Fibroblast of pulmonary artery (primary cell): Measurements from ENCODE around the gene CDK14.

ENCODE experiments used
- DNase-seq: peaks from one replicate; pipeline ENCODE4 v3.0.0-alpha.2; 2010; ENCODE audit warnings: low read depth
- H3K4me3 ChIP-seq: replicated peaks from 2 replicates; pipeline ENCODE4 v1.5.1; 2011; ENCODE audit warnings: low read depth, mild to moderate bottlenecking, control low read depth, low read length, moderate library complexity
- TF ChIP-seq, protein P1 (sequence below): IDR thresholded peaks from 2 replicates; pipeline ENCODE4 v1.5.1; 2011; ENCODE audit warnings: mild to moderate bottlenecking, control low read depth, low read length, inconsistent platforms; ENCODE audit errors: missing control alignments

Gene CDK14

DNA sequence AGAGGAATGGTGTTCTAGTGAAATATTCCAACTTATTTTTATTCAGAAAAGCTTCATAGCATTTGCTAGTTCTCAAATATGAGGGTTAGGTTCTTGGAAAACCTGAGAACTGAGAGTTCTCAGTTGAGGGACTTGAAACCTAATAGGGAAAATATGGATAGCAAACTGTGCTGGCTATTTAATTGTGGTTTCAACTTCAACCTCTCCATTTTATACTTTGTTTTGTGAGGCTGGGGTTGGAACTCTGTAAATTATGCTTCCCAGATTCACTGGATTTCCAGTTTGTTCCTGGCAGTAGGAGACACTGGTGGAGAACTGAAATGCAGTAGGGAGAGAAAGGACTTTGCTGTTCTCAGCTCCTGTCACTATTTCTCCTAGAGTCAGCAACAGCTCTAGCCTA is 52.7 kb downstream of the CDK14 start:
- TF ChIP-seq, protein P1, sequence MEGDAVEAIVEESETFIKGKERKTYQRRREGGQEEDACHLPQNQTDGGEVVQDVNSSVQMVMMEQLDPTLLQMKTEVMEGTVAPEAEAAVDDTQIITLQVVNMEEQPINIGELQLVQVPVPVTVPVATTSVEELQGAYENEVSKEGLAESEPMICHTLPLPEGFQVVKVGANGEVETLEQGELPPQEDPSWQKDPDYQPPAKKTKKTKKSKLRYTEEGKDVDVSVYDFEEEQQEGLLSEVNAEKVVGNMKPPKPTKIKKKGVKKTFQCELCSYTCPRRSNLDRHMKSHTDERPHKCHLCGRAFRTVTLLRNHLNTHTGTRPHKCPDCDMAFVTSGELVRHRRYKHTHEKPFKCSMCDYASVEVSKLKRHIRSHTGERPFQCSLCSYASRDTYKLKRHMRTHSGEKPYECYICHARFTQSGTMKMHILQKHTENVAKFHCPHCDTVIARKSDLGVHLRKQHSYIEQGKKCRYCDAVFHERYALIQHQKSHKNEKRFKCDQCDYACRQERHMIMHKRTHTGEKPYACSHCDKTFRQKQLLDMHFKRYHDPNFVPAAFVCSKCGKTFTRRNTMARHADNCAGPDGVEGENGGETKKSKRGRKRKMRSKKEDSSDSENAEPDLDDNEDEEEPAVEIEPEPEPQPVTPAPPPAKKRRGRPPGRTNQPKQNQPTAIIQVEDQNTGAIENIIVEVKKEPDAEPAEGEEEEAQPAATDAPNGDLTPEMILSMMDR = no peak
- no peak for DNase-seq
- H3K4me3 ChIP-seq = no peak overlapping the region

DNA sequence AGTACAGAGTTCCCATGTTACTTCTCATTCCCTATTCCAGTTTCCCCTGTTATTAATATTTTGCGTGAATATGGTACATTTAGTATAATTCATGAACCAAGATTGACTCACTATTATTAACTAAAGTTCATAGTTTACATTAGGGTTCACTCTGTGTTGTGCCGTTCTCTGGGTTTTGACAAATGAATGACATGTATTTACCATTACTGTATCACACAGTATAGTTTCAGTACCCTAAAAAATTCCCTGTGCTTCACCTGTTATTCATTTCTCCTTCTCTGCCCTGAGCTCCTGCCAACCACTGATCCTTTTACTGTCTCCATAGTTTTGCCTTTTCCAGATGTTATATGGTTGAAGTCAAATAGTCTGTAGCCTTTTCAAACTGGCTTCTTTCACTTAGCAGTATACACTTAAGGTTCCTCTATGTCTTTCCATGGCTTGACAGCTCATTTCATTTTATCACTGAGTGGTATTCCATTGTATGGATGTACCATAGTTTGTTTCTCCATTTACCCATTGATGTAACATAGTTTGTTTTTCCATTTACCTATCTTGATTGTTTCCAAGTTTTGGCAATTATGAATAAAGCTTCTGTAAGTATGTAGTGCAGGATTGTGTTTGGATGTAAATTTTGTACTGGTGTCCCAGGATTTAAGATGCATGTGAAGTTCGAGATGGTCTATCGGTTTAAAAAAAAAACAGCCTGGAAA is 58.8 kb downstream of the CDK14 start:
- H3K4me3 ChIP-seq = no peak overlapping the region
- TF ChIP-seq, protein P1 = no peak
- DNase-seq = no peak

DNA sequence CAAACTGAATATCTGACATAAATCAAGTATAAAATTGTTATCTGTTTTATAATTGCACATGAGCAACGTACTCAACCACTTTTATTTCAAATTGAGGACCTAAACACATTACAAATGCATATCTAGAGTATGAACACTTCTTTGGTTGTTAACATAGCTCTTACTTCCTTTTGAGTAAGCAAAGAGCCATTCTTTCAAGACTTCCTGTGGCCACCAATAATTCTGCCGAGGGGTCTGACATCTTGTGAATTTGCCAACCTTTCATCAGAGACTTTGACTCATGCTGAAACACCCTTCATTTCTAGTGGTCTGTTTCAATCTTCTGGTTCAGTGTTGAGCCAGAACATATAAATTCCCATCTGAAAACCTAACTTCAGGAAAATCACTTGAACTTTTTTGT is 59.4 kb downstream of the CDK14 start:
- peak; percentile 85 for DNase-seq
- H3K4me3 ChIP-seq = no peak overlapping the region
- TF ChIP-seq, protein P1 = no peak

DNA sequence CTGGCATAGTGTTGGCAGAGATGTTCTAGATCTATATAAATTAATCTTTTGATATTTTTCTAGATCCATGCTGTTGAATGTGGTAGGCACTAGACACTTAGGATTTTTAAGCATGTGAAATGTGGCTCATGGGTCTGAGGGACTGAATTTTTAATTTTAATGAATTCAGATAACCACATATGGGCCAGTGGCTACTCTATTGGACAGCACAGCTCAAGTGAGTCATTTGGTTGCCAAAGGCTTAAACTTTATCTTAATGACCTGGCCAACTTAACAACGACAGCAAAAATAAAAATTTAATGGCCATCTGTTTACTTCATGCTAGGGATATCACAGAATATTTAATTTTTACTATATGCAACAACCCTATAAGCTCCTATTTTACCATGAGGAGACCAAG is 61.4 kb downstream of the CDK14 start:
- no peak for DNase-seq
- H3K4me3 ChIP-seq = no peak overlapping the region
- TF ChIP-seq, protein P1 = no peak

DNA sequence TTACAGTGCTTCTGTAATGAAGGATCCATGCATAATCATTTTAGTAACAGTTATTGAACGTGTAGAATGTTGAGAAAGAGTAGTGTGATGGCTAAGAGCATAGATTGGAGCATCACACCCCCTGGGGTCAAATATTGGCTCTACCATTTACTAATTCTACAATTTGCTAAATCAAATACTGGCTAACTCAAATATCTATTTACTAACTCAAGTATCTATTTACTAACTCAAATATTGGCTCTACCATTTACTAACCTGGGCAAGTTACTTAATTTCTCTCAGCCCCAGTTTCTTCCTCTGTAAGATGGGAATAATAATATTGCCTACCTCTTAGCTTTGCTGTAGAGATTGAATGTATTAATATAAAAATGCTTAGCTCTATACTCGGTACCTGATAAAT is 64.0 kb downstream of the CDK14 start:
- no peak overlapping the region for H3K4me3 ChIP-seq
- no peak for DNase-seq
- TF ChIP-seq, protein P1 = no peak

DNA sequence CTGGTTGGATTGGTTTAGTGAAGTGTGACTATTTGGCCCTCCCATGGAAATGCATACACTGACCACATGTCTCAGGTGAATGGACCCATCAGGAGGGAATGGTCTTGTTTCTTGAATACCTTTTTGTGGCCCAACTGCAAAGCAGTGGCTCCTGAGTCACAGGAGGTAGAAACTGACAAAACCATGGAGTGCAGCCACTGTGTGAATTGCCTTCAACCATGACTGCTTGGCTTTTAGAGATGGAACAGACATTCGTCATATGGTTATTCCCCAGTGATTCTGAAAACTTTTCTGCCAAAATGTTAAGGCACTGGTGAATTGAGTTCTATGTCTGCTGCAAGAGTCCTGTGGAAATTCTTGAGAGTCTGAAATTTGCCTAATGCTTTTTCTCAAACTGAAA is 64.7 kb downstream of the CDK14 start:
- no peak overlapping the region for H3K4me3 ChIP-seq
- no peak for DNase-seq
- TF ChIP-seq, protein P1 = no peak
